ES-I3 (cell line): ENCODE measurements around the gene ITGB1.
A peak's percentile ranks its signal among the peaks of the same experiment; 100 is the strongest.
"Not testable (repeated sequence)": the region's sequence is repeated elsewhere in the genome, so short reads cannot be mapped to it uniquely, and the experiment has no call there.

Experiments used
- H3K36me3 ChIP-seq: 2 replicates; pipeline ENCODE4 v1.6.1; 2013; ENCODE audit warnings: mild to moderate bottlenecking, low read length, control low read depth, moderate library complexity; ENCODE audit not compliant: insufficient read depth
- H3K4me1 ChIP-seq: 2 replicates; pipeline ENCODE4 v1.6.1; 2013; ENCODE audit warnings: mild to moderate bottlenecking, control low read depth, low read length; ENCODE audit not compliant: insufficient read depth
- H3K9ac ChIP-seq: 2 replicates; pipeline ENCODE4 v1.6.1; 2013; ENCODE audit warnings: low read depth, mild to moderate bottlenecking, low read length, moderate library complexity
- H3K9me3 ChIP-seq: 2 replicates; pipeline ENCODE4 v1.6.1; 2013; ENCODE audit warnings: mild to moderate bottlenecking, low read length, moderate library complexity; ENCODE audit not compliant: control insufficient read depth, insufficient read depth

Gene ITGB1

DNA sequence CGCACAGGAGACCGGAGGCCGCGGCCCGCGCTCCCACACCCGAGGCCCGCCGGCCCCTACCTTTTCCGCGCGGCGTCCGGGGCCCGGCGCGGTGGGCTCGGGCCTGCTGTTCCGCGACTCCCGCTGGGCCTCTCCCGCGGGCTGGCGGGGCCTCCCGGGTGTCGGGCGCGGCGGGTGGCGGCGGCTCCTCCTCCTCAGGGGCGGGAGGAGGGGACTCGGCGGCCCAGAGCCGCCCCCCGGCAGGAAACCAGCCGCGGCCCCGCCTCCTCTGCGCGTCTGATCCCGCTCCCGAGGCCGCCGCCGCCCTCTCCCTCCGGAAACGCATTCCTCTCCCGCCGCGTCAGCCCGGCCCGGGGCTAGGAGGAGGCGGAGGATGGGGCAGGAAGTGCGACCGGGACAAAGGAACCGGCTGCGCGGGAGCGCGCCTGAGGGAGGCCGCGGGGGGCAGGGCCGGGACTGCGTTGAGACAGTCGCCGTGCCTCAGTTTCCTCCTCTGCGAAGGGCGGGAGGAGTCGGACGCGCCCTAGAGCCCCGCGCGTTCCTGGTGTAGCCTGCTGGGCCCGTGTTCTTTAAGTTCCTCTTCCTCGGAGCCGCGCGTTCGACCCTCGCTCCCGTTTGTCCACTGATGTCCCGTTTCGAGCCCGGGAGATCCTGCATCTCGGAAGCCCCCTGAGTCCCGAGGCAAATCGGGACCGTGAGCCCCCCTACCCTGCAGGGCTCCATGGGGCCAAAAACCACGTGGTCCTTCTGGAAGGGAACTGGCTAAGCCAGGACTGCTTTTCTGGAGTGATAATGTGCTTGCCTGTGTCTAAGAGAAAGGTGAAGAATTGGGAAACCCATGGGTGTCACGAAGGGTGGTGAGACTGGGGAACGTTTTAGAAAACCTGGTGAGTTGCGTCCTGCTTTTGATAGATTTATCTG, at the start of gene ITGB1:
ITGB1 (minus strand) TSS at position 146 of the 921 bp plus-strand sequence. CDS start 22,672 bp downstream, outside the sequence.
- no peaks in the 10 kb centered on the region for H3K36me3 ChIP-seq
- no peaks in the 10 kb centered on the region for H3K9me3 ChIP-seq
- H3K9ac ChIP-seq = peak within 1 kb of the TSS; percentile 79
- peaks cover 36% of the 10 kb centered on the region for H3K4me1 ChIP-seq

- Histone ChIP-seq H3K36me3 (no peaks in the 10 kb centered on the region), H3K4me1 (peaks cover 23% of the 10 kb centered on the region), H3K9ac (peak overlapping the region; percentile 54; the same call in 1 of the 2 replicates), H3K9me3 (no peaks in the 10 kb centered on the region)
Measured at GRCh38 chr10:33006342-33006887, 48.4 kb upstream of the ITGB1 start.

- Histone ChIP-seq H3K9me3 (no peaks in the 10 kb centered on the region), H3K4me1 (peaks cover 23% of the 10 kb centered on the region), H3K9ac (peak overlapping the region; percentile 54), H3K36me3 (no peaks in the 10 kb centered on the region)
Measured at GRCh38 chr10:33005322-33006301, 47.6 kb upstream of the ITGB1 start.

DNA sequence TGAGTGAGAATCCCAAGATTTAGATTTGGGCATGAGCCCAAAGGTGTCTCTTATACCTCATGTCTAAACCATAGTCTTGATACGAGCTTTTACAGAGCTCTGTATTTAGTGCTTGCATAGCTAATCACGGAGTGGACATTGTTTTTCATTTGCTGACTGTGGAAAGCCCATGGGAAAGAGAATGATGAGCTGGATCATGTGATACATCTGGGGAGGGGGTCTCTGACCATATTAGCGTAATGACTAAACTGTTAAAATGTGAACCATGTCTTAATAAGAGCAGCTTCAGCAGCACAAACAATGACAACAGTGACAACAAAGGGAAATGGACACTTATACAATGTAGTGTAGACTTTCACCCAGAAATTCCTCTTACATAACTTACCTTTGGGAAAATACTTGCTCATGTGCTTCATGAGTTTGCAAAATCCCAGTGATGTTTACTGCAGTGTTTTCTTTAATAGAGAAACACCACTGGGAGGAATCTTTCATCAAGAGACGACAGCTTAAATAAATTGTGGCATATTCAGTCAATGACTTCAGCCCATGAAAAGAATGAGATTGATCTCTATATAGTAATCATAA, 44.0 kb upstream of the ITGB1 start:
- Histone ChIP-seq H3K9me3 (no peaks in the 10 kb centered on the region), H3K4me1 (0 out of 2 replicates have a peak, but pooled peaks cover 7% of the 10 kb centered on the region), H3K9ac (no peak overlapping the region), H3K36me3 (no peaks in the 10 kb centered on the region)

DNA sequence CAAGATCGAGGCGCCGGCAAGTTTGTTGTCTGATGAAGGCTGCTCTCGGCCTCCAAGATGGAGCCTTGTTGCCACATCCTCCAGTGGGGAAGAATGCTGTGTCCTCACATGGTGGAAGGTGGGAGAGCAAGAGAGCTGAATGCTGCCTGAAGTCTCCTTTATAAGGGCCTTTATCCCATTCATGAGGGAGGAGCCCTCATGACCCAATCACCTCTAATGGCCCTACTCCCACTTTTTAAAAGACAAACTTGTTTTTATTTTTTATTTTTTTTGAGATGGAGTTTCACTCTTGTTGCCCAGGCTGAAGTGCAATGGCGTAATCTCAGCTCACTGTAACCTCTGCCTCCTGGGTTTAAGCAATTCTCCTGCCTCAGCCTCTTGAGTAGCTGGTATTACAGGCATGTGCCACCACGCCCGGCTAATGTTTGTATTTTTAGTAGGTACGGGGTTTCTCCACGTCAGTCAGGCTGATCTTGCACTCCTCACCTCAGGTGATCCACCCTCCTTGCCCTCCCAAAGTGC, 40.1 kb upstream of the ITGB1 start:
- H3K4me1 ChIP-seq = peaks cover 13% of the 10 kb centered on the region
- H3K36me3 ChIP-seq, H3K9me3 ChIP-seq, H3K9ac ChIP-seq: not testable (repeated sequence)

DNA sequence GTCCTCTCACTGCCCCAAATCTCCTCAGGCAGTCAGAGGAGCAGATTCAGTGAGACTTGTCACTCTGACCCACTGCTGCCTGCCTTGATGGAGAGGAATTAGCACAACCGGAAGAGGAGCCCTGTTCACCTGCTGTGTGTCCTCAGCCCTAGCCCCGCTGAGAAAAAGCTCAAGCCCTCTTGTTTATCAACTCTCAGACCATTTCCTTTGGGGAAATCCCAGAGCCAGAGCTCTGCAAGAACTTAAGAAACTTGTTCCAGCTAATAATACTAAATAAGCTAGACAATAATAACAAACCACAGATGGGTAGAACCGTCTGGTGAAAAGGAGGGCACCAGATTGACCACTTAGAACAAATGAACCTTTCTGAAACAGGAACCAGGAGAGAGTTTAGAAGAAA, 37.7 kb upstream of the ITGB1 start:
- no peaks in the 10 kb centered on the region for H3K9me3 ChIP-seq
- H3K4me1 ChIP-seq = peaks cover 13% of the 10 kb centered on the region
- H3K9ac ChIP-seq = no peak overlapping the region
- no peaks in the 10 kb centered on the region for H3K36me3 ChIP-seq

DNA sequence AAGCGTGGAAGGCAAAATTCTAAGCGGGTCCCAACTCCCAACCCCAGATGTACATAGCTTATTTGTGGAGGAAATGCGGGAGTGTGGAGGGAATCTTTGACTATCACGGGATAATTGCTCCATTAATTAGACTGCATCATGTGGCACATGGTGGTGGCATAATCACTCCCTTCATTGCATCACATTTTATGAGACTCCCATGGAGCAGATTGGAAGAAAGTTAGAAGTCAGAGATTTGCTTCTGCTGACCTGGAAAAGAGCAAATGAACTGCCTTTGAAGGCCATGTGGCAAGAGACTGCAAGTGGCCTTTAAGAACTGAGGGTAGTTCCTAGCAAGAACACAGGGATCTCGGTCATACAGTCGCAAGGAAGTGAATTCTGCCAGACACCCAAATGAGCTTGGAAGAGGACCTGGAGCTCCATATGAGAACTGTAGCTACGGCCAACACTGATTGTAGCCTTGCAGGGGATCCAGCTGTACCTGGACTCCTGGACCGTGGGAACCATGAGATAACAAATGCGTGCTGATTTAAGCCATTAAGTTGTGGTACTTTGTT, 37.1 kb upstream of the ITGB1 start:
- Histone ChIP-seq H3K9ac (no peak overlapping the region), H3K36me3 (no peaks in the 10 kb centered on the region), H3K4me1 (peaks cover 13% of the 10 kb centered on the region), H3K9me3 (no peaks in the 10 kb centered on the region)

- H3K9ac ChIP-seq, H3K36me3 ChIP-seq, H3K9me3 ChIP-seq: not testable (repeated sequence)
- peaks cover 13% of the 10 kb centered on the region for H3K4me1 ChIP-seq
Measured at GRCh38 chr10:32994632-32995031, 36.6 kb upstream of the ITGB1 start.

DNA sequence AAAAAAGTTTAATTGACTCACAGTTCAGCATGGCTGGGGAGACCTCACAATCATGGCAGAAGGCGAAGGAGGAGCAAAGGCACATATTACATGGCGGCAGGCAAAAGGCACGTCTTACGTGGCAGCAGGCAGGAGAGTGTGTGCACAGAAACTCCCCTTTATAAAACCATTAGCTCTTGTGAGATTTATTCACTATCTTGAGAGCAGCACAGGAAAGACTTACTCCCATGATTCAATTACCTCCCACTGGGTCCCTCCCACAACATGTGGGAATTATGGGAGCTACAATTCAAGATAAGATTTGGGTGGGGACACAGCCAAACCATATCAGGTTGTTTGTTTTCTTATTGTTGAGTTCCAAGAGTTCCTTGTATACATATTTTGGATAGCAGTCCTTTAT, 34.3 kb upstream of the ITGB1 start:
- H3K9me3 ChIP-seq, H3K36me3 ChIP-seq, H3K9ac ChIP-seq: not testable (repeated sequence)
- H3K4me1 ChIP-seq = peaks cover 13% of the 10 kb centered on the region

GRCh38 chr10:32990811-32991210, 32.8 kb upstream of the ITGB1 start:
- Histone ChIP-seq H3K36me3 (no peaks in the 10 kb centered on the region), H3K9ac (no peak overlapping the region), H3K9me3 (no peaks in the 10 kb centered on the region), H3K4me1 (peaks cover 11% of the 10 kb centered on the region)

- H3K36me3 ChIP-seq = no peaks in the 10 kb centered on the region
- peaks cover 17% of the 10 kb centered on the region for H3K4me1 ChIP-seq
- H3K9ac ChIP-seq = no peak overlapping the region
- no peaks in the 10 kb centered on the region for H3K9me3 ChIP-seq
Measured at GRCh38 chr10:32988604-32989003, 30.6 kb upstream of the ITGB1 start.

- peaks cover 31% of the 10 kb centered on the region for H3K4me1 ChIP-seq
- H3K36me3 ChIP-seq = no peaks in the 10 kb centered on the region
- H3K9me3 ChIP-seq = no peaks in the 10 kb centered on the region
- H3K9ac ChIP-seq = no peak overlapping the region
Measured at GRCh38 chr10:32987172-32987571, 29.1 kb upstream of the ITGB1 start.

- no peaks in the 10 kb centered on the region for H3K9me3 ChIP-seq
- H3K9ac ChIP-seq = no peak overlapping the region
- peaks cover 40% of the 10 kb centered on the region for H3K4me1 ChIP-seq
- H3K36me3 ChIP-seq = no peaks in the 10 kb centered on the region
Measured at GRCh38 chr10:32985775-32986350, 27.8 kb upstream of the ITGB1 start.
